Erythroblast (primary cell): ENCODE results near the gene SLC35F3.
"Not testable (repeated sequence)": the region's sequence is repeated elsewhere in the genome, so short reads cannot be mapped to it uniquely, and the experiment has no call there.

ENCODE experiments used
- DNase-seq, 2 experiments: peaks; one replicate each; lab custom pipeline; 2025; lab: John Stamatoyannopoulos, UW
- GATA1 ChIP-seq: IDR thresholded peaks from 2 replicates; pipeline ENCODE4 v1.6.1; 2011; ENCODE audit warnings: low read depth, mild to moderate bottlenecking, control low read depth, low read length, moderate library complexity
- POLR2A ChIP-seq: IDR thresholded peaks from 2 replicates; pipeline ENCODE4 v1.6.1; 2011; ENCODE audit warnings: mild to moderate bottlenecking, low read length

The SLC35F3 gene

DNA sequence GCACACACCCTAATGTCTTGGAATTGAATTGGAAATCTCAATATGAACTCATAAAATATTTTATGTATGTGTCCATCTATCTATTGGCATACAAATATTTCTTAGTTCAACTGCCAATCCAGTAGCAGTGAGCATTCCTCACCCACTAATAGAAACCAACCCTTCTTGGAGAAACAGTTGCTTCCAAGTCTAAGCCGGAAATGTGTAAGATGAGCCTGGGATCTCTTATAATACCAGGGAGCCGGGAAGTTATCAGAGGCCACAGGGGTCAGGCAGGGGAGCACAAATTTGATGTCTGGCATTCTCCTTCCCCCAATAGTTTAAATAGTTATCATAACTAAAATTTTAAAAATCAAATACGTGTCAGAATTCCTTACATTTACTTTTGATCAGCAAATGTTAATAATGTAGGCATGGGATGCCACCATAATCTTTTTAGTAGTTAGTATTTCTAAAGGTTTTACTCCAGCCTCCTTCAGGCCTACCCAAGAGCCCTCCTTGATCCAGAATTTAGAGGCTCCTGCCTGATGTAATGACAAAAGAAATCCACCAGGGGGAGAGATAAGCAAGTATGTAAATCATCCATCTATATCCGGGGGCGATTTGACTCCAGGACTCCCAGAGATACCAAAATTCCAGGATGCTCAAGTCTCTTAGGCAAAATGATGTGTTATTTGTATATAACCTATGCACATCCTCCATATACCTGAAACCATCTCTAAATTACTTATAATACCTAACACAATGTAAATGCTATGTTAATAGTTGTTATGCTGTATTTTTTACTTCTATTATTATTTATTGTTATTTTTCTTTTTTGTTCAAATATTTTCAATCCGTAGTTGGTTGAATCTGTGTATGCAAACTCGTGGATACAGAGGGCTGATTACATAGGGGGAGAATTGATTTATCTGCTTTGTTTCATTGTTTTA lies 250.1 kb downstream of the SLC35F3 start:
- no peak for TF ChIP-seq GATA1
- TF ChIP-seq POLR2A = no peak
- DNase-seq = peak; percentile 50 to 62

DNA sequence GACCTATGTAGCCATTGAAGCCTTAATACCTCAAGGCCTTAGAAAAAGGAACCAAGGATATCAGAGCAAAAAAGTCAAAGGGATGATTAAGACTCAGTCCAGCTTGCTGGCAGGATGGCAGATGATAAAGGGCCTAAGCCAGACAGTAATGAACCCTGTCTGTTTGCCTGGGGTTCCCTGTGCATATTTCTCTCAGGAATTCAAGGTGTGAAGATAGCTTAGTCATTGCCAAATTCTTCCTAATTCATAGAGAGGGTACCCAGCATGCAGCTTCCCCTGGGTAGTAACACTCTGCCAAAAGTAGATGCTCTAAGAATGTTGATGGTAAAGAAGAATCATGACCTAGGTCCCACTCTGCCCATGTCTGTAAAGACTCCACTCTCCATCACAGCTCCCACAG lies 258.2 kb downstream of the SLC35F3 start:
- TF ChIP-seq GATA1 (no peak), POLR2A (no peak)
- no peak for DNase-seq

DNA sequence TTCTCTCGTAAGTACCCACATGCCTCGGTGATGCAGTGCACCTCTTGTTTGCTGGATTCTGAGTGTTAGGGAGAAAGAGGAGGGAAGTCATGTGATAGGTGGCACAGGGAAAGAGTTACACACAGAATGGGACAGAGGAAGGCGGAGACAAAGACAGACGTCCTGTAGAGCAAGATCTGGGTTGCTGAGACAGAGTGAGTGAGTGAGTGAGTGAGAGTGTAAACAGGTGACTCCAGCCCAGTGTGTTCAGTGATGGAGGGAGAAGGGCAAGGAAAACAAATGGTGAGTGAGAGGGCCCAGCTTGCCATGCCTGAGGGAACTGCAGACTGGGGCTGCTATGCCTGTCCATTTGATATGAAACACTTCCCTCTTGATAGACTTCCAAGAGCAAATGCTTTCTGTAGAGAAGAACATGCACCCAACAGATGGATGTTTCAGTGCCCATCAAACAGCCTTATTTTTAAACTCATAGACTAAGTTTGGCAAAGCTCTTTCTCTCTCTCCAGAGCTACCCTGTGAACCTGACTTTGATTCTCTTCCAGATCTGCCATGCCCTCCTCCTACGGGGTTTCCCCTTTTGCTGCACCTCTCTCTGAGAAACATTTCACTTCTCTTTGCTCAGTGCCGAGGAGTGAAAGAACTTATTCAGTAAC lies 258.9 kb downstream of the SLC35F3 start:
- TF ChIP-seq GATA1 (no peak), POLR2A (no peak)
- no peak for DNase-seq

DNA sequence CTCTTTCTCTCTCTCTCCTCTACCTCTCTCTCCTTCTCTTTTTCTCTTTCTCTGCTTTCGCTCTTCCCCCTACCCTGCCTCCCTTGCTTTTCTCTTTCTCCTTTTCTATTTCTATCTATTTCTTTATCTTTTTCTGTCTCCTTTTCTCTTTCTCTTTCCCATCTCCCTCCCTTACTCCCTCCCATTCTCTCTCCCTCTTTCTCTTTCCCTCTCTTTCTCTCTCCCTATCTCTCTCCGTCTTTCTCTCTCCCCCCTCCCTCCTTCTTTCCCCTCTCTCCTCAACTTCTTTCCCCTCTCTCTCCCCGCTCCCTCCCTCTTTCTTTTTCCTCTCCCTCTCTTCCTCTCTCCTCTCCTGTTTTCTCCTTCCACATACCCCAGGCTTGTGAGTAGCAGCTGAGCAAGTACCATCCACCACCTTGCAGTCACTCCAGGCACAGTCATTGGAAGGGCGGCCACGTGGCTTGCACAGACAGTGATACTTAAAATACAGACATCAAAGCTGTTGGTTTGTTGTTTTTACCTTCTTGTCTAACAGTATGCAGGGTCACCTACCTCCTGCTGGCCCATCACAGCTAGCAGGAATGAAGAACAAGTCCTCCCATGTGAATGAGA lies 259.7 kb downstream of the SLC35F3 start:
- no peak for TF ChIP-seq GATA1
- no peak for TF ChIP-seq POLR2A

DNA sequence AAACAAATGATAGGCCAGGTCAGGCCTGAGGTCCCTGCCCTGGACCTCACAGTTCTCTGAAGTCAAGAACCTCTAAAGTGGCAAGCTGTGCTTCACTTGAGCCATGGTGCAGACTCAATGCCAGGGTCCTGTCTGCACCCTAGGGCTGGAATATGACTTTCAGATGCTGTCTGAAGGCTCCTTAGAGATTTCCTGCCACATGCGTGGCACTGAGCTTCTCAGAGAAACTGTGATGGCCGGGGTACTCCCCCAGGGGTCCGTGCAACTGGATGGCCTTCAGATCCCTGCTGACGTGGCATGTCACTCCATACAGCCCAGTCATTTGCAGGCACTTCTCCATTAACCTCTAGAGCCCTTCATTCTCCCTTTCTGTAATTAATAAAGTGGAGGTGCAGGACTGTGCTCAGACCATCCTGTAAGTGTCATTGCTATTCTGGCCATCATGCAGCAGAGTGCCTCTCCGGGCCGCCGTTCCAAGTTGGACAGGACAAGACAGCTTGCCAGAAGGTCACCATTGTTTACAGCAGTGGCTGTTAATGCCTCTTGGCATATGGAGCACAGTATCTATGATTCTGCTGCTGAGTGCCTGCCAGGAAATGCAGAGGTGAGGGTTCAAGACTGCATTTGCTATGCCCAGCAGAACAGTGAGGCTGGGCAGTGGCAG lies 263.7 kb downstream of the SLC35F3 start:
- no peak for DNase-seq
- TF ChIP-seq POLR2A (no peak), GATA1 (no peak)

More for the DNA sequence above, 259.7 kb downstream of the SLC35F3 start:
- DNase-seq = no peak

DNA sequence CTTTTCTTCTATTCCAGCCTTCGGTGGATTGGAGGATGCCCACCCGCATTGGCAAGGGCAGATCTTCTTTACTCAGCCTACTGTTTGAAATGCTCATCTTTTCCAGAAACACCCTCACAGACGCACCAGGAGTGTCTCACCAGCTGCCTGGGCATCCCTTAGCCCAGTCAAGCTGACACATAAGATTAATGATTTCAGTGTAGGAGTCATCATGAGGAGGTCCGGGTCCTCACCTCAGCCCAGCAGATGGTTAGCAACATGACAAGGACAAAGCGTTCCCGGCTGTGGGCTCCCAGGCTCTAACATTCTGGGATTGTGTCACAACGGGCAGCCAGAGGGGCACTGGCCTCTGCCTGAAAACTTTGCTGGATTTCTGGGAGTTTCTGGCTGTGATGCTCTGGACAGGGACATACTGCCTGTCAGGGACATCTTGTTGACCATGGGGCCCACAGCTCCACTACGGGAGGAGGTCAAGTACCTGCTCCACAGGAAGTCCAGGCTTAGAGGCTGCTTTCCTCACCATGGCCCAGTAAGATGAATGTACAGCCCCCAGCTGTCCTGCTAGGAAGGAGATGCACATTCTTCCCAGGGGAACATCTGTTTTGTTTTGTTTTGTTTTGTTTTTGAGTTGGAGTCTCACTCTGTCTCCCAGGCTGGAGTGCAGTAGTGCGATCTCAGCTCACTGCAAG lies 264.8 kb downstream of the SLC35F3 start:
- DNase-seq = no peak
- TF ChIP-seq GATA1 (no peak), POLR2A (no peak)

DNA sequence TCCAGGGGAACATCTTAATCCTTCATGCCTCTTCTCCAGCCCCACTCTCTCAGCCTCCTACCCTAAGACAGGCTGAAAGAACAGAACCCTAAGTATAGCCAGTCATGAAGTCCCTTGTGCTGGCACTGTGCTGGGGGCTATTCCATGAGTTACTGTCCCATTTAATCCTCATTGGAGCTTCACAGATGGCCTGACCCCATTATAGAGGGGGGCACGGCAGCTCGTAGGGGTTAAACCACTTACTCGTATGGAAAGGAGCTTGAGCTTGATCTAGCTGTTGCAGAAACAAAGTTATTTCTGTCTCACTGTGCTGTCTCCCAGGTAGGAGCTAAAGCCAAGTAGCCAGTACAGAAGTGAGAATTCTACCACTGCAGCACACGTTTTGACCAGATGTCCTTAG lies 265.6 kb downstream of the SLC35F3 start:
- TF ChIP-seq GATA1 (no peak), POLR2A (no peak)
- DNase-seq = no peak

DNA sequence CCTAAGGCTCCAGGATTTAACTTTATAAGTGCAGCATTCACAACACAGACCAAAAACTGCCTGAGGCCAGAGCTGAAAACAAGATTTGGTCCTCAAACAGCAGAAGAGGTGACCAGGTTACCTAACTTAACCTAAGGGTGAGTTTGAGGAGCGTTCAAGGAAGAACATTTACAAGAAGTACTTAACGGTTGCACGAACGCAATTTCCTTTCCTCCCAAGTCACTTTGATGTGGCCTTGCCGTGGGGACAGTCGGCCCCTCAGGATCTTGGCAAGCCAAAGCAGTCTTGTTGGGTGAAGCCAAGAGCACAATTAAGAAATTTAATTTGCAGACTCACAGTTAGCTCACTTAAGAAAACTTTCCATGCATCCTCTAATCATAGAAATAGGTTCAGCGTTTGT lies 266.1 kb downstream of the SLC35F3 start:
- TF ChIP-seq GATA1 = no peak
- DNase-seq = no peak

DNA sequence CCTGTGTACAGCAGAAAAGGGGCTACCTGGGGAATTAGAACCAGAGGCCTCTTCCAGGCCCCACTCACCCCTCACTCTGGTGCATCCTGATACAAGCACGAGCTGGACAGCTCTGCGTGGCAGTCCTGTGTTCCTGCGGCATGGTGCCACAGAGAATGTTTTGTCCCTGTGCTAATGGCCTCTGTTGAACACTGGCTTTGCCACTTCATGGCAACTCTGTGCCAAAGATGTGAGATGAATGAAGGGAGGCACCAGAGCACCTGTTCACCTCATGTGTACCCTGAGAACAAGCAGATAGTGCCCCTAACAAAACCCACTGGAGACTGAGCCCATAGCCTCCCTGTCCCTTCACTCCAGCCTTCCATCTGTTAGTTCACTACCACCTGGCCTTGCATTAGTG lies 269.5 kb downstream of the SLC35F3 start:
- TF ChIP-seq GATA1 (no peak), POLR2A (no peak)
- no peak for DNase-seq

DNA sequence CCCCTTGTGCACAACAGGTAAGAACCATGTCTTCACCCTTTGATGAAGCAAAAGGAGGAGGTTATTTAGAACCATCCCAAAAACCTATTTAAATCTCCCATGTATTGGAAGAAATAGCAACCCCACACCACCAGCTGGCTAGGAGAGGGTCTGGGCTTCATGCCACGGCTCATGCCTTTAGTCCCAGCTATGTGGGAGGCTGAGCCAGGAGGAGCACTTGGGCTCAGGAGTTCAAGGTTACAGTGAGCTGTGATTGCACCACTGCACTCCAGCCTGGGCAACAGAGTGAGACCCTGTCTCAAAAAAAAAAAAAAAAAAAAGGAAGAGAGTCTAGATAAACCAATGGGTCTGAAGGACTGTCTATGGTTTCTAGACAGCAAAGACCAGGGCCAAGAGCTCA lies 270.9 kb downstream of the SLC35F3 start:
- no peak for DNase-seq
- TF ChIP-seq POLR2A (no peak), GATA1 (no peak)

DNA sequence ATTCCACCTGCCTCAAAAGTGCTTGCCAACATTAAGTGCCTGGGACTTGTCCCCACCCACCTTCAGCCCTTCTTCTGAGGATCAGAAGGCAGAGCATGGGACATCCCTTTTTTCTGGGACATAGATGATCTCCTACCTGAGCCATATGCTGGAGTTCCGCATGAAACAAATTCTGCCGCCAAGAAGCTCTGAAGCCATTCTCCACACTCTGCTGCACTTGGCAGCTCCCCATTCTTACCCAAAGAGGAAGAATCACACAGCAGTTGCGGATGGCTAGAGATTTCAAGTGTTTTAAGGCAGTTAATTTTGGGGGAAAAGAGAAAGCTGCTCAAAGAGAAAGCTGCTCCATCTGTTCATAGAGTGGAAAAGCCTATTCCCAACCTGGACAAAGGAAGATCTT lies 271.5 kb downstream of the SLC35F3 start:
- no peak for TF ChIP-seq GATA1
- no peak for TF ChIP-seq POLR2A
- DNase-seq = no peak

DNA sequence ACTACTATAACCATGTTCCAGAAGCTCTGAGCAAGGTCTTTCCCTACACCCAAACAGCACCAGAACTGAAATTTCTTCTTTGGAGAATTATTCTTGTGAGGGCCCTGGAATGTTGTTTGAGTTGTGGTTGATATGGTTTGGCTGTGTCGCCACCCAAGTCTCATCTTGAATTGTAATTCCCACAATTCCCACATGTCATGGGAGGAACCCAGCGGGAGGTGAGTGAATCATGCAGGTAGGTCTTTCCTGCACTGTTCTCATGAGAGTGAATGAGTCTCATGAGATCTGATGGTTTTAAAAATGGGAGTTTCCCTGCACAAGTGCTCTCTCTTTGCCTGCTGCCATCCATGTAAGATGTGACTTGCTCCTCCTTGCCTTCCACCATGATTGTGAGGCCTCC lies 272.4 kb downstream of the SLC35F3 start:
- DNase-seq = not testable (repeated sequence)

DNA sequence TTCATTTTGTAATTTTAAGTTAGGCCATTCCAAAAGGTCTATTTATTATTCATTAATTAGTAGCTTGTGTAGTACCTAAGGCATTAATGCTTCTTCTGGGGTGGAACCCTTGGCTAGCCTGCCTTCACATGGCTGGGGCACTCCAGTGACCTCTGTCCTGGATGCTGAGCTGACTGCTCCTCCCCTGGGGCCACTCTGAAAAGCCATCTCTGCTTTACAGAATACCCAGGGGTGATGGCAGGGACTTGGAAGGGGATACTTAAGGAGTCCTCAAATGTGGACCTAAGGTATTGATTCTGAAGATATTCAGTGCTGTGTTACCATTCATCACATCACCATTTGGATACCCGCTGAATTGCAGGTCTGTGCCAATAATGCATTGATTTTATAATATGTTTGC lies 281.0 kb downstream of the SLC35F3 start:
- DNase-seq = no peak
- no peak for TF ChIP-seq GATA1
- TF ChIP-seq POLR2A = no peak
